DND-41 (cell line): ENCODE results near the gene CCDC14.

Experiments used
- ATAC-seq: fragments of 200-7000 bp; cut with Tn5 transposase; 3 replicates; pipeline ENCODE4 v1.9.1; 2021; ENCODE audit warnings: low read depth; ENCODE audit not compliant: insufficient read depth
- DNase-seq: peaks from one replicate; pipeline ENCODE4 v3.0.0-alpha.2; 2020
- H2AFZ ChIP-seq: 2 replicates; pipeline ENCODE4 v1.6.0; 2012; ENCODE audit warnings: low read depth, low read length
- H3K27ac ChIP-seq: 2 replicates; pipeline ENCODE4 v1.5.1; 2012; ENCODE audit warnings: low read length, inconsistent platforms
- H3K27me3 ChIP-seq: fragments of 200-600 bp; sonication (generic); 2 replicates; pipeline ENCODE4 v1.6.0; 2012; ENCODE audit warnings: low read length, mild to moderate bottlenecking, inconsistent platforms; ENCODE audit not compliant: insufficient read depth, poor library complexity
- H3K36me3 ChIP-seq: 2 replicates; pipeline ENCODE4 v1.5.1; 2012; ENCODE audit warnings: low read length, inconsistent platforms; ENCODE audit not compliant: insufficient read depth
- H3K4me1 ChIP-seq: 2 replicates; pipeline ENCODE4 v1.5.1; 2012; ENCODE audit warnings: mild to moderate bottlenecking, low read length; ENCODE audit not compliant: insufficient read depth
- H3K4me2 ChIP-seq: 2 replicates; pipeline ENCODE4 v1.6.0; 2012; ENCODE audit warnings: mild to moderate bottlenecking, moderate library complexity, low read length, inconsistent platforms; ENCODE audit not compliant: insufficient read depth
- H3K4me3 ChIP-seq, 2 experiments: fragments of 200-600 bp in 1 of 2; shearing (Covaris generic) in 1 of 2; 2 replicates each; pipeline ENCODE4 v1.5.1; 2012 to 2016; ENCODE audit warnings: inconsistent platforms in 2 of 2, low read length in 2 of 2, mild to moderate bottlenecking in 2 of 2, low read depth in 1 of 2, moderate library complexity in 1 of 2
- H3K79me2 ChIP-seq: 2 replicates; pipeline ENCODE4 v1.6.0; 2012; ENCODE audit warnings: low read length, inconsistent platforms; ENCODE audit not compliant: insufficient read depth
- H3K9ac ChIP-seq: 2 replicates; pipeline ENCODE4 v1.6.0; 2012; ENCODE audit warnings: low read depth, mild to moderate bottlenecking, inconsistent platforms, low read length, moderate library complexity
- H3K9me3 ChIP-seq: 2 replicates; pipeline ENCODE4 v1.5.1; 2012; ENCODE audit warnings: low read length, moderate library complexity, mild to moderate bottlenecking, inconsistent platforms; ENCODE audit not compliant: insufficient read depth, severe bottlenecking
- H4K20me1 ChIP-seq: 2 replicates; pipeline ENCODE4 v1.6.0; 2012; ENCODE audit warnings: low read length; ENCODE audit not compliant: insufficient read depth
- EZH2 ChIP-seq: IDR thresholded peaks from 3 replicates; pipeline ENCODE4 v1.6.1; 2012; ENCODE audit warnings: borderline replicate concordance, low read depth, mild to moderate bottlenecking, moderate library complexity, low read length, inconsistent platforms; ENCODE audit not compliant: severe bottlenecking
- TF ChIP-seq, protein P1 (sequence below): IDR thresholded peaks from 2 replicates; pipeline ENCODE4 v1.5.1; 2012; ENCODE audit warnings: borderline replicate concordance, low read length, moderate library complexity, mild to moderate bottlenecking; ENCODE audit not compliant: poor library complexity, severe bottlenecking; ENCODE audit errors: extremely low read depth

The CCDC14 gene

DNA sequence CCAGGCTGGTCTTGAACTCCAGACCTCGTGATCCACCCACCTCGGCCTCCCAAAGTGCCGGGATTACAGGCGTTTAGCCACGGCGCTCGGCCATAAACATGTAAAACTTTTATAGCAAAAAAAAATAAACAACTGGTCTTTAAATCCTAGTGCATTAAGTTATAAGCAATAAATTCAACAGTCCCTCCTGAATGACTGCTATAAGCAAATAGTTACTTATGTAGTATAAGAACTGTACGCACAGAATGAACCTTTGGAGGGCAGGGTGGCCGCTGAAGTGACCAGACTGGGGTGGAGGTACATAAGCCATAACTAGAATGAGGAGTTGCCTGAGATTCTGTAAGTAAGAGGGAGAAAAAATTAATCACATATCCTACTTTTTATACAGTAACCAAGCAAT lies 12.6 kb downstream of the CCDC14 start:
- TF ChIP-seq, protein P1, sequence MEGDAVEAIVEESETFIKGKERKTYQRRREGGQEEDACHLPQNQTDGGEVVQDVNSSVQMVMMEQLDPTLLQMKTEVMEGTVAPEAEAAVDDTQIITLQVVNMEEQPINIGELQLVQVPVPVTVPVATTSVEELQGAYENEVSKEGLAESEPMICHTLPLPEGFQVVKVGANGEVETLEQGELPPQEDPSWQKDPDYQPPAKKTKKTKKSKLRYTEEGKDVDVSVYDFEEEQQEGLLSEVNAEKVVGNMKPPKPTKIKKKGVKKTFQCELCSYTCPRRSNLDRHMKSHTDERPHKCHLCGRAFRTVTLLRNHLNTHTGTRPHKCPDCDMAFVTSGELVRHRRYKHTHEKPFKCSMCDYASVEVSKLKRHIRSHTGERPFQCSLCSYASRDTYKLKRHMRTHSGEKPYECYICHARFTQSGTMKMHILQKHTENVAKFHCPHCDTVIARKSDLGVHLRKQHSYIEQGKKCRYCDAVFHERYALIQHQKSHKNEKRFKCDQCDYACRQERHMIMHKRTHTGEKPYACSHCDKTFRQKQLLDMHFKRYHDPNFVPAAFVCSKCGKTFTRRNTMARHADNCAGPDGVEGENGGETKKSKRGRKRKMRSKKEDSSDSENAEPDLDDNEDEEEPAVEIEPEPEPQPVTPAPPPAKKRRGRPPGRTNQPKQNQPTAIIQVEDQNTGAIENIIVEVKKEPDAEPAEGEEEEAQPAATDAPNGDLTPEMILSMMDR, result no peak
- TF ChIP-seq EZH2, result no peak
- Histone ChIP-seq H3K4me3 (no peak overlapping the region), H3K4me1 (no peaks in the 10 kb centered on the region), H3K27me3 (no peaks in the 10 kb centered on the region), H3K9ac (no peak overlapping the region), H3K36me3 (peaks cover 84% of the 10 kb centered on the region), H2AFZ (no peak overlapping the region), H4K20me1 (no peaks in the 10 kb centered on the region), H3K79me2 (no peaks in the 10 kb centered on the region), H3K4me2 (no peak overlapping the region), H3K9me3 (no peaks in the 10 kb centered on the region), H3K27ac (no peak overlapping the region)
- ATAC-seq, result no peak
- no peak for DNase-seq

DNA sequence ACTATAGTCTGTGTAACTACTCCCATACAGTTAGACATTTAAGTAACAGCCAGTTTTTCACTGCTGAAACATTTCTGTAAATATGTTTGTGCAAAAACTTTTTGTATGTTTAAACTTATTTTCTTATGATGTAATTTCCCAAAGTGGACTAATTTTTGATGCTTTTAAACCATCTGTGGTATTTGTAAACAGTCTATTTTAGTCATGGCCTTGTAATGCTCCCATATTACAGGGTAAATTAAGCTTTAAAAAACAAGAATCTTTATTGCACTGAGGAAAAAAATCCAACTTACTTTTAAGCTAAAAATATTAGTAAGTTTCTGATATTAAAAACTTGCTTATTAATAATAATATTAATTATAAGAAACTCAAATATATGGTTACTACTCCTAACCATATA lies 13.5 kb downstream of the CCDC14 start:
- ATAC-seq (no peak), DNase-seq (no peak)
- H3K4me1 ChIP-seq, result no peaks in the 10 kb centered on the region
- no peak overlapping the region for H2AFZ ChIP-seq
- no peaks in the 10 kb centered on the region for H3K9me3 ChIP-seq
- H3K27me3 ChIP-seq, result no peaks in the 10 kb centered on the region
- TF ChIP-seq EZH2, result no peak
- TF ChIP-seq, protein P1, result no peak
- no peak overlapping the region for H3K4me3 ChIP-seq
- peaks cover 84% of the 10 kb centered on the region for H3K36me3 ChIP-seq
- no peaks in the 10 kb centered on the region for H3K79me2 ChIP-seq
- H3K9ac ChIP-seq, result no peak overlapping the region
- H3K27ac ChIP-seq, result no peak overlapping the region
- no peaks in the 10 kb centered on the region for H4K20me1 ChIP-seq
- no peak overlapping the region for H3K4me2 ChIP-seq

DNA sequence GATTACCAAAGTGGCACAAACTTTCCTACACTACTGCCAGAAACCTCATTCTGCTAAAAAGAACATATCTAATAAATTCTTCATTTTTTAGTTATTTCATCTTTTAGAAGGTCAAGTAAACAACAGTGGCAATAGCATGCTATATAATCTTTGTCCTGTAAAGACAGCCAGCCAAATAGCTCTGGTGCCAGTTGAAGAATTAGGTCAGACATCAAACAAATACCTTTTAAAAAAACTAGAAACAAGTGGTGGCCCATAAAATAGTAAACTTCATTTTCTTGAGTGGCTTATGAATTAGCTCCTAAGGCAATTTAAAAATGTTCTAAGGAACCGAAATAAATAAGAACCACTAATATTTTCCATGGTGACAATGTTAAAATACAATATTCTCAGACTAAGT lies 19.5 kb downstream of the CCDC14 start:
- H3K36me3 ChIP-seq, result peaks cover 80% of the 10 kb centered on the region

More for the DNA sequence above, 19.5 kb downstream of the CCDC14 start:
- no peak for DNase-seq
- ATAC-seq, result no peak
- Histone ChIP-seq H3K27me3 (no peaks in the 10 kb centered on the region), H3K4me2 (no peak overlapping the region), H3K9me3 (no peaks in the 10 kb centered on the region), H3K4me1 (no peaks in the 10 kb centered on the region), H2AFZ (no peak overlapping the region), H3K9ac (no peak overlapping the region), H3K4me3 (no peak overlapping the region), H3K79me2 (no peaks in the 10 kb centered on the region), H3K27ac (no peak overlapping the region), H4K20me1 (no peaks in the 10 kb centered on the region)
- TF ChIP-seq, protein P1, result no peak
- TF ChIP-seq EZH2, result no peak
